PC-9 (cell line): ENCODE data around the gene SCML1.
"Not testable (repeated sequence)": the region's sequence is repeated elsewhere in the genome, so short reads cannot be mapped to it uniquely, and the experiment has no call there.

Source experiments
- EZH2 ChIP-seq: fragments of 200-600 bp; sonication (generic); IDR thresholded peaks from 2 replicates; pipeline ENCODE4 v1.8.0; 2017; ENCODE audit warnings: antibody characterized with exemption, low read depth
- TF ChIP-seq, protein P1 (sequence below): fragments of 200-600 bp; sonication (generic); conservative IDR thresholded peaks from 2 replicates; pipeline ENCODE4 v1.6.1; 2017; ENCODE audit warnings: mixed run types, antibody characterized with exemption, mild to moderate bottlenecking, moderate library complexity

GRCh38 chrX:17786554-17787347 is 49.5 kb downstream of the SCML1 start:
- TF ChIP-seq, protein P1, sequence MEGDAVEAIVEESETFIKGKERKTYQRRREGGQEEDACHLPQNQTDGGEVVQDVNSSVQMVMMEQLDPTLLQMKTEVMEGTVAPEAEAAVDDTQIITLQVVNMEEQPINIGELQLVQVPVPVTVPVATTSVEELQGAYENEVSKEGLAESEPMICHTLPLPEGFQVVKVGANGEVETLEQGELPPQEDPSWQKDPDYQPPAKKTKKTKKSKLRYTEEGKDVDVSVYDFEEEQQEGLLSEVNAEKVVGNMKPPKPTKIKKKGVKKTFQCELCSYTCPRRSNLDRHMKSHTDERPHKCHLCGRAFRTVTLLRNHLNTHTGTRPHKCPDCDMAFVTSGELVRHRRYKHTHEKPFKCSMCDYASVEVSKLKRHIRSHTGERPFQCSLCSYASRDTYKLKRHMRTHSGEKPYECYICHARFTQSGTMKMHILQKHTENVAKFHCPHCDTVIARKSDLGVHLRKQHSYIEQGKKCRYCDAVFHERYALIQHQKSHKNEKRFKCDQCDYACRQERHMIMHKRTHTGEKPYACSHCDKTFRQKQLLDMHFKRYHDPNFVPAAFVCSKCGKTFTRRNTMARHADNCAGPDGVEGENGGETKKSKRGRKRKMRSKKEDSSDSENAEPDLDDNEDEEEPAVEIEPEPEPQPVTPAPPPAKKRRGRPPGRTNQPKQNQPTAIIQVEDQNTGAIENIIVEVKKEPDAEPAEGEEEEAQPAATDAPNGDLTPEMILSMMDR: not testable (repeated sequence)
- TF ChIP-seq EZH2: not testable (repeated sequence)
